Heart right ventricle (tissue), 16 donors: ENCODE measurements around the gene CD200. TPM values are rescaled to one million over a fixed set of nuclear protein-coding genes. Genes with fewer than 3 reads are reported as not detected.
A peak's percentile ranks its signal among the peaks of the same experiment; 100 is the strongest.
"Not testable (repeated sequence)": the region's sequence is repeated elsewhere in the genome, so short reads cannot be mapped to it uniquely, and the experiment has no call there.

Experiments
- ATAC-seq, 8 donors: fragments of 200-7000 bp; cut with Tn5 transposase; one replicate each; pipeline ENCODE4 v1.9.1; 2020; ENCODE audit warnings: mild to moderate bottlenecking in 8 of 8, moderate library complexity in 8 of 8, moderate number of reproducible peaks in 1 of 8
- DNase-seq, 2 donors: peaks; one replicate each; pipeline ENCODE4 v3.0.0-alpha.2; 2020
- H3K27ac ChIP-seq, 10 donors: fragments of 200-600 bp; sonication (generic) in 2 of 10; one replicate each; pipeline versions ENCODE4 v1.5.0 to v1.8.0; 2020 to 2022; ENCODE audit warnings: mild to moderate bottlenecking in 3 of 10
- H3K27me3 ChIP-seq, 7 donors: fragments of 200-600 bp; one replicate each; pipeline ENCODE4 v1.8.0; 2021 to 2022; ENCODE audit warnings: mild to moderate bottlenecking in 2 of 7
- H3K36me3 ChIP-seq, 9 donors: fragments of 200-600 bp; sonication (generic) in 1 of 9; one replicate each; pipeline versions ENCODE4 v1.5.0 to v1.8.0; 2020 to 2022; ENCODE audit warnings: mild to moderate bottlenecking in 2 of 9
- H3K4me1 ChIP-seq, 9 donors: fragments of 200-600 bp; sonication (generic) in 1 of 9; one replicate each; pipeline versions ENCODE4 v1.5.0 to v1.8.0; 2020 to 2022; ENCODE audit warnings: mild to moderate bottlenecking in 4 of 9
- H3K4me3 ChIP-seq, 10 donors: fragments of 200-600 bp; sonication (generic) in 2 of 10; one replicate each; pipeline versions ENCODE4 v1.5.0 to v1.8.0; 2020 to 2022; ENCODE audit warnings: mild to moderate bottlenecking in 7 of 10, moderate library complexity in 2 of 10
- H3K9me3 ChIP-seq, 11 donors: fragments of 200-600 bp in 10 of 11; sonication (generic) in 2 of 11; one replicate each; pipeline versions ENCODE4 v1.5.0 to v1.8.0; 2013 to 2022; ENCODE audit warnings: mild to moderate bottlenecking in 2 of 11, control low read depth in 1 of 11, moderate library complexity in 1 of 11
- CTCF ChIP-seq, 9 donors: fragments of 200-600 bp; sonication (generic) in 2 of 9; IDR thresholded peaks; one replicate each; pipeline versions ENCODE4 v1.5.0 to v1.8.0; 2021 to 2022; ENCODE audit warnings: antibody characterized with exemption in 9 of 9, mild to moderate bottlenecking in 5 of 9, moderate library complexity in 1 of 9
- WGBS, 2 donors: extraction: QIAGEN DNeasy Blood & Tissue Kit; methylation state at CpG; one replicate each; pipeline ENCODE4 v1.1.7; 2013; ENCODE audit warnings: inconsistent platforms in 1 of 2; 5-methylcytosine and 5-hydroxymethylcytosine counted together
- intact Hi-C, 10 donors: fragments of 100-400 bp; cut with DNase I; formaldehyde crosslinking; loops; one replicate each; pipeline versions ENCODE4 v1.11.1 to v1.14.2; 2022
- polyA plus RNA-seq, 2 donors: library from polyadenylated mRNA; stranded (reverse); fragments of 200-250 nt; gene quantifications; one replicate each; pipeline ENCODE4 v1.2.3, GENCODE V29; 2013
- total RNA-seq, 10 donors: library from RNA; stranded (reverse); fragmentation: NEBNext Ultra II Directional in 3 of 10; extraction: Animal tissue kit (Norgen Biotek cat#: 25700) in 3 of 10; gene quantifications; one replicate each; pipeline versions ENCODE4 v1.2.1 to v1.2.4, GENCODE V29; 2021 to 2023
- donor health status: Arrhythmogenic right ventricular cardiomyopathy.
- donor health status: ischemic (EF 13 %, LVEDD 7.1; RV severe dilation, severe dysfunction).
- donor health status: healthy with polysubstance abuse.
- donor health status: DM: no; HTN: yes; CAD: no.
- donor health status: DM: no; HTN: no; CAD: no.
- donor health status: ischemic (EF 25% LVEDD 6.9; RV normal size, moderate dysfunction).
- donor health status: ischemic (EF 25% LVEDD 5.7; RV mildly dilated, moderate dysfunction).
- donor health status: healthy.
- donor health status: DM: yes; HTN: yes; CAD: no.
- donor health status: Ischemic cardiomyopathy.
- donor health status: ischemic (EF 35%, LVEDD 5.7; RV mildly dilated, moderate dysfunction).
- donor health status: nonischemic (EF 11% LVEDD 7.7; RV severe dilation, severe dysfunction).
- donor health status: DM: yes; HTN: yes; CAD: no.
- donor health status: PGD.
- donor health status: ischemic (EF 29% LVEDD 5.4; RV normal size, mild dysfunction).
- donor health status: nonischemic (EF 23%, LVEDD 6.1; RV moderate dilation, normal function).

The CD200 gene
- total and polyA plus RNA-seq, 12 donors: 0.44 to 3.3 (median 1.2) TPM

- H3K27ac ChIP-seq: peak overlapping the region in 6 of 10 donors; percentile 40 to 87 (median 78)
- TF ChIP-seq CTCF (IDR thresholded peaks at IDR 0.05): no peak
- DNase-seq: no peak
Measured at GRCh38 chr3:112375117-112375516, 42.2 kb downstream of the CD200 start.

GRCh38 chr3:112376241-112376911 is 43.4 kb downstream of the CD200 start:
- no peak for TF ChIP-seq CTCF (IDR thresholded peaks at IDR 0.05)
- Histone ChIP-seq H3K4me3 (no peak overlapping the region), H3K27ac (peak overlapping the region in 5 of 10 donors; percentile 40 to 87 (median 78)), H3K4me1 (peaks cover 8 to 67% (median 46%) of the 10 kb centered on the region in 9 donors), H3K27me3 (no peaks in the 10 kb centered on the region), H3K36me3 (no peaks in the 10 kb centered on the region), H3K9me3 (no peaks in the 10 kb centered on the region)
- intact Hi-C loops: no loop called here
- ATAC-seq: peak in 2 of 8 donors; percentile 13 to 16
- WGBS, 2 donors: 35 to 40% methylated on average over 5 of the region's 5 CpGs
- no peak for DNase-seq

More at GRCh38 chr3:112375117-112375516, 42.2 kb downstream of the CD200 start:
- WGBS, 2 donors: 75 to 86% methylated on average over 1 of the region's 1 CpG
- no peaks in the 10 kb centered on the region for H3K36me3 ChIP-seq
- no peak for ATAC-seq
- intact Hi-C loops: no loop called here
- H3K27me3 ChIP-seq: no peaks in the 10 kb centered on the region
- no peaks in the 10 kb centered on the region for H3K9me3 ChIP-seq
- peaks cover 8 to 67% (median 46%) of the 10 kb centered on the region in 9 donors for H3K4me1 ChIP-seq
- no peak overlapping the region for H3K4me3 ChIP-seq

DNA sequence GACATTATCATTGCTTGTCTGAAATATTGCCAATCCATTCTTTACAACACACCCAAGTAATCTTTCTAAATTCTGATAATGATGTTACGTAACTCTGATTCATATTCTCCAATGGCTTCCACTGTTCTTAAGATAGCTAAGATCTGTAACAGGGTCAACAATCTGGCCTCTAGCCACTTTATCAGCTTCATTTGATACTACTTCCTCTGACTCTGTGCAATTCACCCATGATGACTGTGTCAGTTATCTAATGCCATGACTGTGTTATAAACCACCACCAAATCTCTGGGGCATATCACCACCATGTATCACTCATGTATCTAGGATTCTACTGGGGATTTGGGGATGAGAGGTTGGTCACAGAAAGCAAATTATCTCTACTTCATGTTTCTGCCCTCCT is 44.0 kb downstream of the CD200 start:
- intact Hi-C loops: no loop called here
- Histone ChIP-seq H3K27me3 (no peaks in the 10 kb centered on the region), H3K4me1 (peaks cover 8 to 67% (median 46%) of the 10 kb centered on the region in 9 donors), H3K9me3 (no peaks in the 10 kb centered on the region), H3K27ac (peak overlapping the region in 6 of 10 donors; percentile 2 to 87 (median 75)), H3K4me3 (no peak overlapping the region), H3K36me3 (no peaks in the 10 kb centered on the region)
- no peak for TF ChIP-seq CTCF (IDR thresholded peaks at IDR 0.05)
- WGBS, 2 donors: 35 to 41% methylated on average over 1 of the region's 1 CpG
- DNase-seq (no peak), ATAC-seq (peak in 6 of 8 donors; percentile 38 to 78 (median 62))

DNA sequence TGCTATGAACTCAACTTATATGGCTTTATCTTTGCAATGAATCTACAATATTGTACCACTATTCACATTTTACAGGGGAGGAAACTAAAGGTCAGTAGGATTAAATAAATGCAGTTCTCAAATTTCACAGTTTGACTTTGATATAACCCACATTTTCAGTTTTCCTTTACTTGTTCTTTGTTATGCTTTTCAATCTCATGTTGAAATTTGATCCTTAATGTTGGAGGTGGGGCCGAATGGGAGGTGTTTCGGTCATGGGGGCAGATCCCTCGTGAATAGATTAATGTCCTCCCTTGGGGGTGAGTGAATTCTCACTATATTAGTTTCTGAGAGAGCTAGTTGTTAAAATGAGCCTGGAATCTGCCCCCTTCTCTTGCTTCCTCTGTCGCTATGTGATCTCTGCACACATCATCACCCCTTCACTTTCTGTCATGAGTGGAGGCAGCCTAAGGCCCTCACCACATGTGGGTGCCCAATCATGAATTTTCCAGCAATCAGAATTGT is 44.7 kb downstream of the CD200 start:
- no peak for DNase-seq
- Histone ChIP-seq H3K27me3 (no peaks in the 10 kb centered on the region), H3K9me3 (no peaks in the 10 kb centered on the region), H3K27ac (peak overlapping the region in 5 of 10 donors; percentile 2 to 87 (median 78)), H3K36me3 (no peaks in the 10 kb centered on the region), H3K4me3 (no peak overlapping the region), H3K4me1 (peaks cover 8 to 61% (median 46%) of the 10 kb centered on the region in 9 donors)
- no peak for TF ChIP-seq CTCF (IDR thresholded peaks at IDR 0.05)
- 56 to 72% methylated on average over 4 of the region's 4 CpGs for WGBS, 2 donors
- no peak for ATAC-seq
- intact Hi-C loops: no loop called here

DNA sequence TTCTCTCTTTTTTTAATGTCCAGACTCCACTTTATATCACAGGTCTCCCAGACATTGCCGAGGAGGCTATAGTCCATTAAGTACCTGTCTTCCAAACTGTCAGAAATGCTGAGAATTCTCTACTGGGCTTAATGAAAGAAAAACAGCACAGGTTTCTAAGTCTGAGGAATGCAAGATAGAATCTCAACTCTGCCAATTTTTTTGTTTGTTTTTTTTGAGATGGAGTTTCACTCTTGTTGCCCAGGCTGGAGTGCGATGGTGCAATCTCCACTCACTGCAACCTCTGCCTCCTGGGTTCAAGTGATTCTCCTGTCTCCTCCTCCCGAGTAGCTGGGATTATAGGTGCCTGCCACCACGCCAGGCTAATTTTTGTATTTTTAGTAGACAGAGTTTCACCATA is 45.4 kb downstream of the CD200 start:
- H3K9me3 ChIP-seq, DNase-seq, H3K4me3 ChIP-seq, H3K27me3 ChIP-seq, H3K36me3 ChIP-seq, ATAC-seq, intact Hi-C loops: not testable (repeated sequence)
- WGBS, 2 donors: 83 to 93% methylated on average over 4 of the region's 4 CpGs
- H3K4me1 ChIP-seq: peaks cover 8 to 56% (median 40%) of the 10 kb centered on the region in 9 donors
- peak overlapping the region in 1 of 10 donors; percentile 72 for H3K27ac ChIP-seq
